Adrenal gland (tissue), 12 donors: ENCODE results near the gene TMEM167B. TPM values are rescaled to one million over a fixed set of nuclear protein-coding genes. Genes with fewer than 3 reads are reported as not detected.

Source experiments
- DNase-seq, 7 donors: peaks; one replicate each; pipeline ENCODE4 v3.0.0-alpha.2; 2019 to 2020
- H3K27ac ChIP-seq, 5 donors: fragments of 200-600 bp; sonication (generic) in 4 of 5; 1 replicate in 3 of 5; 2 replicates in 2 of 5; pipeline versions ENCODE4 v1.5.1 to v1.8.0; 2016 to 2020; ENCODE audit warnings: mild to moderate bottlenecking in 1 of 5
- H3K27me3 ChIP-seq: fragments of 200-600 bp; 2 replicates; pipeline ENCODE4 v1.8.0; 2021
- H3K36me3 ChIP-seq, 2 donors: fragments of 200-600 bp; replicated peaks in 1 of 2; 1 replicate in 1 of 2; 2 replicates in 1 of 2; pipeline versions ENCODE4 v1.5.1 to v1.8.0; 2018 to 2022
- H3K4me1 ChIP-seq, 2 donors: fragments of 200-600 bp; replicated peaks in 1 of 2; 1 replicate in 1 of 2; 2 replicates in 1 of 2; pipeline versions ENCODE4 v1.5.1 to v1.8.0; 2018 to 2021
- H3K4me3 ChIP-seq, 4 donors: fragments of 200-600 bp; sonication (generic) in 3 of 4; one replicate each; pipeline ENCODE4 v1.5.1; 2016 to 2018
- H3K9me3 ChIP-seq, 3 donors: fragments of 200-600 bp; sonication (generic) in 1 of 3; replicated peaks in 1 of 3; 1 replicate in 2 of 3; 2 replicates in 1 of 3; pipeline versions ENCODE4 v1.5.1 to v1.8.0; 2016 to 2021
- CTCF ChIP-seq, 6 experiments: fragments of 450-650 bp in 4 of 6; fragments of 200-600 bp in 2 of 6; sonication (generic) in 1 of 6; IDR thresholded peaks; 1 replicate in 5 of 6; 2 replicates in 1 of 6; pipeline versions ENCODE4 v1.5.1 to v1.8.0; 2016 to 2021; ENCODE audit warnings: antibody characterized with exemption in 6 of 6, mild to moderate bottlenecking in 2 of 6, moderate library complexity in 1 of 6
- POLR2A ChIP-seq, 2 donors: fragments of 450-650 bp; IDR thresholded peaks; one replicate each; pipeline ENCODE4 v1.6.1; 2017; ENCODE audit warnings: antibody characterized with exemption in 2 of 2, mild to moderate bottlenecking in 2 of 2, moderate library complexity in 1 of 2
- WGBS, 4 donors: extraction: QIAGEN DNeasy Blood & Tissue Kit in 2 of 4; methylation state at CpG; one replicate each; pipeline versions ENCODE4 v1.1.5 to v1.1.7; 2013 to 2017; 5-methylcytosine and 5-hydroxymethylcytosine counted together
- intact Hi-C, 2 donors: fragments of 100-400 bp; cut with DNase I; formaldehyde crosslinking; loops; one replicate each; pipeline versions ENCODE4 v1.14.1 to v1.15.0; 2022 to 2023
- polyA plus RNA-seq, 3 donors: library from polyadenylated mRNA; stranded (reverse); fragments of 200-250 nt in 2 of 3; fragments of 350-450 nt in 1 of 3; fragmentation: Illumina TruSeq in 1 of 3; extraction: RNeasy Lipid Tissue Mini Kit (QIAGEN cat#74804) in 1 of 3; gene quantifications; one replicate each; pipeline ENCODE4 v1.2.3, GENCODE V29; 2013 to 2014
- total RNA-seq, 9 donors: library from RNA; depleted of rRNA in 4 of 9; stranded (reverse); fragments of >200 nt in 4 of 9; fragments of 120-200 nt in 1 of 9; fragmentation: NEBNext Ultra II Directional in 1 of 9; extraction: Animal tissue kit (Norgen Biotek cat#: 25700) in 1 of 9; gene quantifications; one replicate each; pipeline versions ENCODE4 v1.1.0 to v1.2.4, GENCODE V29; 2013 to 2023
- donor health status: healthy with polysubstance abuse.
- donor health status: Bipolar disorder and iron deficiency.
- donor health status: DM: yes; HTN: yes; CAD: no.
- donor health status: DM: no; HTN: no; CAD: no.
- donor health status: DM: no; HTN: no; CAD: no.
- donor health status: DM: yes; HTN: yes; CAD: no.

The TMEM167B gene
- total and polyA plus RNA-seq, 12 donors, result 14.2 to 106 (median 50.5) TPM

DNA sequence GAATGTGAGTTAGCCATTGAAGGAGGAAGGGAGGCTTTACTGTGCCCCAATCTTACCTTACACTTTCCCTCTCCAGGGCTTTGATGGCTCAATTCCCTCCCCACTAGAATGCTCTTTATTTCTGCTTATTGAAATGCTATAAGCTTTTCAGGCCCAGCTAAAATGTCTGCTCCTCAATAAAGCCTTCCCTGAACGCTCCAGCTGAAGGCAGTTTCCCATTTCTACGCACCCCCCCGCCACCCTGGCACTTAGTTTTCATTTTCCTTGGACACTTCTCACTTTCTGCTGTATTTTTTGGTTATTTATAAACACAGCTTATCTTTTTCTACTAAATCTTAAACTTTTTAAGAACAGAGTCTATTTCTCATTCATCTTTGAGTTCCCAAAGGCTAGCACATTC lies 7.1 kb upstream of the TMEM167B start:
- H3K27ac ChIP-seq, result no peak overlapping the region
- H3K36me3 ChIP-seq, result no peaks in the 10 kb centered on the region
- intact Hi-C loops, result no loop called here
- H3K4me1 ChIP-seq, result no peaks in the 10 kb centered on the region
- no peak overlapping the region for H3K4me3 ChIP-seq
- 71 to 91% (median 85%) methylated on average over 3 of the region's 3 CpGs for WGBS, 4 donors
- no peaks in the 10 kb centered on the region for H3K9me3 ChIP-seq
- DNase-seq, result no peak
- no peaks in the 10 kb centered on the region for H3K27me3 ChIP-seq
- TF ChIP-seq CTCF (IDR thresholded peaks at IDR 0.05) (no peak), POLR2A (IDR thresholded peaks at IDR 0.05) (no peak)

DNA sequence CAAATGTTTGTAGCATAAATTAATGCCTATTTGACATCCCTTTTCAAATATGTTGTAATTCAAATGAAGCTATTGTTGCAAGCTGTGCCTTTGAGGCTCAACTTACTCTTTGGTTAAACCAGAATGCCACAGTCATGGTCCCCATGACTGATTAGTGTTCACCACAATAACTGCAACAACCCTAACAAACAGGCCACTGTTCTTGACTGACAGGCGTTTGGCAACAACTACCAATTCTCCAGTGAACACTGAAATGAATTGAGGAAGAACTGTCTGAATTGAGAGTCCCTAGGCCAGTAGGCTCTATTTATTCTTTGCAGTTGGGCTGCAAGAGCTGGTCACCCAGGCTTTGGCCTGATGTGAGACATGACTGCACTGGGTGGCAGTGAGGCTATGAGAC lies 6.6 kb upstream of the TMEM167B start:
- no peak for DNase-seq
- Histone ChIP-seq H3K4me3 (no peak overlapping the region), H3K9me3 (no peaks in the 10 kb centered on the region), H3K36me3 (no peaks in the 10 kb centered on the region), H3K4me1 (no peaks in the 10 kb centered on the region), H3K27me3 (no peaks in the 10 kb centered on the region), H3K27ac (no peak overlapping the region)
- no peak for TF ChIP-seq POLR2A (IDR thresholded peaks at IDR 0.05)
- TF ChIP-seq CTCF (IDR thresholded peaks at IDR 0.05), result no peak
- intact Hi-C loops, result no loop called here
- WGBS, 4 donors, result 37 to 75% (median 49%) methylated on average over 1 of the region's 1 CpG

DNA sequence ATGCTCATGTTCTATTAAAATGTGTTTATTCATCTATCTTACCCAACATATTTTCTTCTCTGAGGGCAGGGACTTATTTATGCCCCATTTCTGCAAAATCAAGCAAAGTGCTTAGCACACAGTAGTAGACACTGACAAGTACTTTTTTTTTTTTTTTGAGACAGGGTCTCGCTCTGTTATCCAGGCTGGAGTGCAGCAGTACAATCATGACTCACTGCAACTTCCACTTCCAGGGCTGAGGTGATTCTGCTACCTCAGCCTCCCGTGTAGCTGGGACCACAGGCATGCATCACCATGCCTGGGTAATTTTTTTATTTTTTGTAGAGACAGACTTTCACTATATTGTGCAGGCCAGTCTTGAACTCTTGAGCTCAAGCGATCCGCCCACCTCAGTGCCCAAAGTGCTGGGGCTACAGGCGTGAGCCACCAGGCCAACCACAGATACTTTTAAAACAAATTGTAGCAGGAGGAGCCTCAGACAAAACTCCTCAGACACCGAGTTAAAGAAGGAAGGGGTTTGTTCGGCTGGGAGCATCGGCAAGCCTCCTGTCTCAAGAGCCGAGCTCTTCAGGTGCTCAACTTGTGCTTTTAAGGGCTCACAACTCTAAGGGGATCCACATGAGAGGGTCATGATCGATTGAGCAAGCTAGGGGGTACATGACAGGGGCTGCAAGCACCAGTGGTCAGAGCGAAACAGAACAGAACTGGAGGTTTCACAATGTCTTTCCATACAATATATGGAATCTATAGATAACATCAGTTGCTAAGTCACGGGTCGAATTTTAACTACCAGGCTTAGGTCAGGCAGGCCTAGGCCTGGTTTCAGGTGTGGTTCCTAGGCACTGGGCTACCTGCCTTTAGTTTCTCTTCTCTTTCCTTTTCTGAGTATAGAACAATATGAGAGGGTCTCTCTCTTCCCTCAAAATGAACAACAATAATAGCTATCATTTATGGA lies 5.7 kb upstream of the TMEM167B start:
- H3K9me3 ChIP-seq, result no peaks in the 10 kb centered on the region
- H3K4me3 ChIP-seq, result no peak overlapping the region
- intact Hi-C loops, result no loop called here
- H3K36me3 ChIP-seq, result no peaks in the 10 kb centered on the region
- no peak for TF ChIP-seq POLR2A (IDR thresholded peaks at IDR 0.05)
- TF ChIP-seq CTCF (IDR thresholded peaks at IDR 0.05), result no peak
- H3K27me3 ChIP-seq, result no peaks in the 10 kb centered on the region
- 82 to 90% (median 88%) methylated on average over 13 of the region's 13 CpGs for WGBS, 4 donors
- peaks cover 0 to 4% of the 10 kb centered on the region in 2 donors for H3K4me1 ChIP-seq
- no peak overlapping the region for H3K27ac ChIP-seq
- no peak for DNase-seq

DNA sequence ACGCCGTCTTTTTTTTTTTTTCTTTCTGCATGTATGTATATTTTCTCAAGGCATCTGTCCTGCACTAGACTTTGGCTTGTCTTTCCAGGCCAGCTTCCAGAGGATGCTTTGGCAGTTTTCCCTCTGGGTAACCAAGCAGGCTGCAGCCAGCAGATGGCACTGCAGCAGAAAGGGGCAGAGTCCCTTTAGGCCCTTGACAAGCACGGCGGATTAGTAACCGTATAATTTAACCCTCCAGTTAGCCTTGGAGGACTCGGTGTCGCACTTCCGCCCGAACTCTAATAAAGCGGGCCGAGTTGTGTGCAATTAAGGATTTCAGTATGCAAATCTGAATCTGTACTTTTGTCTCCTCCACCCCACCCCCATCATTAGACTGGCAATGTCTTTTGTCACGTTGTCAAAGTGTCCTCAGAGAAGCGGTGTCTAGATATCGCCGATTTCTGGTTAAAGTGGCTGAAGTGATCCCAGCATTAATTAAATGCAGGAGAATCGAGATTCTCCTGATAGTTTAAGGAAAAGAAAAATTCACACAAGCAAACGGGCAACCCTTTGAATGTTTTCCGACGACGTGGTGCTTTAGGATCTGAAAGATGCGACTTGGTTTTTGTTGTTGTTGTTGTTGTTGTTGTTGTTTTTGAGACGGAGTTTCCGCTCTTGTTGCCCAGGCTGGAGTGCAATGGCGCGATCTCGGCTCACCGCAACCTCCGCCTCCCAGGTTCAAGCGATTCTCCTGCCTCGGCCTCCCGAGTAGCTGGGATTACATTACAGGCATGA lies 1.1 kb upstream of the TMEM167B start:
- no peaks in the 10 kb centered on the region for H3K9me3 ChIP-seq
- peak overlapping the region in 1 of 4 donors; percentile 92 for H3K4me3 ChIP-seq
- H3K4me1 ChIP-seq, result peaks cover 16 to 18% of the 10 kb centered on the region in 2 donors
- TF ChIP-seq CTCF (IDR thresholded peaks at IDR 0.05) (peak; percentile 22 to 51 (median 42)), POLR2A (IDR thresholded peaks at IDR 0.05) (no peak)
- peaks cover 0 to 5% of the 10 kb centered on the region in 2 donors for H3K36me3 ChIP-seq
- WGBS, 4 donors, result 66 to 82% (median 72%) methylated on average over 30 to 31 of the region's 31 CpGs
- peak overlapping the region in 4 of 5 donors; percentile 93 to 99 (median 98) for H3K27ac ChIP-seq
- peak; percentile 57 to 79 (median 70) for DNase-seq
- no peaks in the 10 kb centered on the region for H3K27me3 ChIP-seq
- intact Hi-C loops, result no loop called here
